ENCODE measurements around the gene CCBE1.

CCBE1 gene

GRCh38 chr18:59419386-59419785 lies 277.8 kb downstream of the CCBE1 start:
- Histone ChIP-seq H3K4me3 (ENCODE audit: low read depth, low read length) (no peak overlapping the region), H3K36me3 (ENCODE audit: control insufficient read depth, insufficient read depth, low read length) (no peaks in the 10 kb centered on the region), H3K9me3 (ENCODE audit: control insufficient read depth, insufficient read depth, low read length) (no peaks in the 10 kb centered on the region)

GRCh38 chr18:59416818-59417217 lies 280.4 kb downstream of the CCBE1 start:
- no peak overlapping the region for H3K9ac ChIP-seq (ENCODE audit: low read depth, low read length)
- H3K27ac ChIP-seq (ENCODE audit: low read depth, low read length): no peak overlapping the region
- no peaks in the 10 kb centered on the region for H3K9me3 ChIP-seq (ENCODE audit: control insufficient read depth, insufficient read depth, low read length)
- H3K36me3 ChIP-seq (ENCODE audit: control insufficient read depth, insufficient read depth, low read length): no peaks in the 10 kb centered on the region
- H3K4me1 ChIP-seq (ENCODE audit: control insufficient read depth, insufficient read depth, low read length): no peaks in the 10 kb centered on the region
- 0 out of 2 replicates have a peak, but pooled peaks cover 3% of the 10 kb centered on the region for H3K27me3 ChIP-seq (ENCODE audit: control insufficient read depth, insufficient read depth, low read length)
- no peak overlapping the region for H3K4me3 ChIP-seq (ENCODE audit: low read depth, low read length)

More at GRCh38 chr18:59419386-59419785, 277.8 kb downstream of the CCBE1 start:
- Histone ChIP-seq H3K27me3 (ENCODE audit: control insufficient read depth, insufficient read depth, low read length) (peaks cover 6% of the 10 kb centered on the region; the same call in 1 of the 2 replicates), H3K4me1 (ENCODE audit: control insufficient read depth, insufficient read depth, low read length) (no peaks in the 10 kb centered on the region), H3K9ac (ENCODE audit: low read depth, low read length) (no peak overlapping the region), H3K27ac (ENCODE audit: low read depth, low read length) (no peak overlapping the region)

- Histone ChIP-seq H3K9me3 (ENCODE audit: control insufficient read depth, insufficient read depth, low read length) (no peaks in the 10 kb centered on the region), H3K27ac (ENCODE audit: low read depth, low read length) (no peak overlapping the region), H3K27me3 (ENCODE audit: control insufficient read depth, insufficient read depth, low read length) (no peaks in the 10 kb centered on the region), H3K9ac (ENCODE audit: low read depth, low read length) (no peak overlapping the region), H3K4me3 (ENCODE audit: low read depth, low read length) (no peak overlapping the region), H3K36me3 (ENCODE audit: control insufficient read depth, insufficient read depth, low read length) (no peaks in the 10 kb centered on the region), H3K4me1 (ENCODE audit: control insufficient read depth, insufficient read depth, low read length) (no peaks in the 10 kb centered on the region)
Observed at GRCh38 chr18:59414111-59414653, 283.0 kb downstream of the CCBE1 start.

GRCh38 chr18:59402432-59403090 lies 294.7 kb downstream of the CCBE1 start:
- Histone ChIP-seq H3K4me3 (ENCODE audit: low read depth, low read length) (no peak overlapping the region), H3K9ac (ENCODE audit: low read depth, low read length) (no peak overlapping the region), H3K9me3 (ENCODE audit: control insufficient read depth, insufficient read depth, low read length) (no peaks in the 10 kb centered on the region), H3K4me1 (ENCODE audit: control insufficient read depth, insufficient read depth, low read length) (no peaks in the 10 kb centered on the region), H3K27ac (ENCODE audit: low read depth, low read length) (no peak overlapping the region), H3K27me3 (ENCODE audit: control insufficient read depth, insufficient read depth, low read length) (no peaks in the 10 kb centered on the region), H3K36me3 (ENCODE audit: control insufficient read depth, insufficient read depth, low read length) (no peaks in the 10 kb centered on the region)

- no peak overlapping the region for H3K27ac ChIP-seq (ENCODE audit: low read depth, low read length)
- no peaks in the 10 kb centered on the region for H3K27me3 ChIP-seq (ENCODE audit: control insufficient read depth, insufficient read depth, low read length)
- H3K4me3 ChIP-seq (ENCODE audit: low read depth, low read length): no peak overlapping the region
- no peaks in the 10 kb centered on the region for H3K9me3 ChIP-seq (ENCODE audit: control insufficient read depth, insufficient read depth, low read length)
- H3K4me1 ChIP-seq (ENCODE audit: control insufficient read depth, insufficient read depth, low read length): peaks cover 4% of the 10 kb centered on the region
- no peaks in the 10 kb centered on the region for H3K36me3 ChIP-seq (ENCODE audit: control insufficient read depth, insufficient read depth, low read length)
- H3K9ac ChIP-seq (ENCODE audit: low read depth, low read length): no peak overlapping the region
Observed at GRCh38 chr18:59400407-59400806, 296.8 kb downstream of the CCBE1 start.

GRCh38 chr18:59395226-59396175 lies 301.7 kb downstream of the CCBE1 start:
- Histone ChIP-seq H3K9ac (ENCODE audit: low read depth, low read length) (no peak overlapping the region), H3K4me3 (ENCODE audit: low read depth, low read length) (no peak overlapping the region), H3K36me3 (ENCODE audit: control insufficient read depth, insufficient read depth, low read length) (no peaks in the 10 kb centered on the region), H3K9me3 (ENCODE audit: control insufficient read depth, insufficient read depth, low read length) (no peaks in the 10 kb centered on the region), H3K4me1 (ENCODE audit: control insufficient read depth, insufficient read depth, low read length) (peaks cover 6% of the 10 kb centered on the region), H3K27ac (ENCODE audit: low read depth, low read length) (no peak overlapping the region), H3K27me3 (ENCODE audit: control insufficient read depth, insufficient read depth, low read length) (no peaks in the 10 kb centered on the region; the same call in 1 of the 2 replicates)

- H3K27me3 ChIP-seq (ENCODE audit: control insufficient read depth, insufficient read depth, low read length): peaks cover 11% of the 10 kb centered on the region; the same call in 1 of the 2 replicates
- no peak overlapping the region for H3K4me3 ChIP-seq (ENCODE audit: low read depth, low read length)
- no peak overlapping the region for H3K9ac ChIP-seq (ENCODE audit: low read depth, low read length)
- H3K27ac ChIP-seq (ENCODE audit: low read depth, low read length): no peak overlapping the region
- H3K36me3 ChIP-seq (ENCODE audit: control insufficient read depth, insufficient read depth, low read length): no peaks in the 10 kb centered on the region
- H3K9me3 ChIP-seq (ENCODE audit: control insufficient read depth, insufficient read depth, low read length): no peaks in the 10 kb centered on the region
- peaks cover 16% of the 10 kb centered on the region for H3K4me1 ChIP-seq (ENCODE audit: control insufficient read depth, insufficient read depth, low read length)
Observed at GRCh38 chr18:59393381-59393780, 303.8 kb downstream of the CCBE1 start.

GRCh38 chr18:59388817-59389216 lies 308.4 kb downstream of the CCBE1 start:
- Histone ChIP-seq H3K9me3 (ENCODE audit: control insufficient read depth, insufficient read depth, low read length) (no peaks in the 10 kb centered on the region), H3K27ac (ENCODE audit: low read depth, low read length) (no peak overlapping the region), H3K4me3 (ENCODE audit: low read depth, low read length) (no peak overlapping the region), H3K36me3 (ENCODE audit: control insufficient read depth, insufficient read depth, low read length) (no peaks in the 10 kb centered on the region), H3K4me1 (ENCODE audit: control insufficient read depth, insufficient read depth, low read length) (peaks cover 33% of the 10 kb centered on the region), H3K27me3 (ENCODE audit: control insufficient read depth, insufficient read depth, low read length) (peaks cover 47% of the 10 kb centered on the region), H3K9ac (ENCODE audit: low read depth, low read length) (no peak overlapping the region)

GRCh38 chr18:59387687-59388565 lies 309.3 kb downstream of the CCBE1 start:
- H3K27ac ChIP-seq (ENCODE audit: low read depth, low read length): peak overlapping the region; percentile 68
- no peak overlapping the region for H3K4me3 ChIP-seq (ENCODE audit: low read depth, low read length)
- peaks cover 33% of the 10 kb centered on the region for H3K4me1 ChIP-seq (ENCODE audit: control insufficient read depth, insufficient read depth, low read length)
- H3K9ac ChIP-seq (ENCODE audit: low read depth, low read length): no peak overlapping the region
- H3K27me3 ChIP-seq (ENCODE audit: control insufficient read depth, insufficient read depth, low read length): peaks cover 47% of the 10 kb centered on the region
- no peaks in the 10 kb centered on the region for H3K36me3 ChIP-seq (ENCODE audit: control insufficient read depth, insufficient read depth, low read length)
- H3K9me3 ChIP-seq (ENCODE audit: control insufficient read depth, insufficient read depth, low read length): no peaks in the 10 kb centered on the region

GRCh38 chr18:59386909-59387686 lies 310.1 kb downstream of the CCBE1 start:
- peaks cover 51% of the 10 kb centered on the region for H3K27me3 ChIP-seq (ENCODE audit: control insufficient read depth, insufficient read depth, low read length)
- peak overlapping the region; percentile 68 for H3K27ac ChIP-seq (ENCODE audit: low read depth, low read length)
- no peaks in the 10 kb centered on the region for H3K9me3 ChIP-seq (ENCODE audit: control insufficient read depth, insufficient read depth, low read length)

More at GRCh38 chr18:59386909-59387686, 310.1 kb downstream of the CCBE1 start:
- H3K9ac ChIP-seq (ENCODE audit: low read depth, low read length): no peak overlapping the region
- no peak overlapping the region for H3K4me3 ChIP-seq (ENCODE audit: low read depth, low read length)
- H3K4me1 ChIP-seq (ENCODE audit: control insufficient read depth, insufficient read depth, low read length): peaks cover 33% of the 10 kb centered on the region
- no peaks in the 10 kb centered on the region for H3K36me3 ChIP-seq (ENCODE audit: control insufficient read depth, insufficient read depth, low read length)
